Small intestine (tissue), 7 donors: Measurements from ENCODE around the gene SCGB1C2. TPM values are rescaled to one million over a fixed set of nuclear protein-coding genes. Genes with fewer than 3 reads are reported as not detected.

Source experiments
- DNase-seq, 2 donors: peaks; one replicate each; pipeline versions ENCODE4 v3.0.0 to v3.0.0-alpha.2; 2013
- FAIRE-seq: peaks from 2 replicates; lab custom pipeline; 2012; peaks lifted over from hg19 to GRCh38; lab: Jason Lieb, UNC
- H3K27ac ChIP-seq, 3 donors: one replicate each; pipeline ENCODE4 v1.5.1; 2013; ENCODE audit warnings: low read length in 2 of 3, mild to moderate bottlenecking in 2 of 3, control low read depth in 1 of 3, inconsistent platforms in 1 of 3, low read depth in 1 of 3, moderate library complexity in 1 of 3
- H3K27me3 ChIP-seq, 3 donors: one replicate each; pipeline ENCODE4 v1.6.1; 2013; ENCODE audit warnings: low read length in 3 of 3, inconsistent platforms in 1 of 3; ENCODE audit not compliant: control insufficient read depth in 3 of 3, insufficient read depth in 3 of 3
- H3K36me3 ChIP-seq, 3 donors: one replicate each; pipeline ENCODE4 v1.6.1; 2013; ENCODE audit warnings: low read length in 3 of 3, inconsistent platforms in 1 of 3, low read depth in 1 of 3, mild to moderate bottlenecking in 1 of 3, moderate library complexity in 1 of 3; ENCODE audit not compliant: control insufficient read depth in 3 of 3, insufficient read depth in 2 of 3
- H3K4me1 ChIP-seq, 3 donors: one replicate each; pipeline ENCODE4 v1.6.1; 2013; ENCODE audit warnings: low read length in 2 of 3, inconsistent platforms in 1 of 3, low read depth in 1 of 3, mild to moderate bottlenecking in 1 of 3, moderate library complexity in 1 of 3; ENCODE audit not compliant: control insufficient read depth in 3 of 3, insufficient read depth in 2 of 3
- H3K4me3 ChIP-seq, 3 donors: one replicate each; pipeline ENCODE4 v1.5.1; 2013; ENCODE audit warnings: low read length in 3 of 3, control low read depth in 1 of 3, inconsistent platforms in 1 of 3, low read depth in 1 of 3, mild to moderate bottlenecking in 1 of 3, moderate library complexity in 1 of 3
- H3K9me3 ChIP-seq, 2 donors: one replicate each; pipeline ENCODE4 v1.6.1; 2013; ENCODE audit warnings: low read depth in 1 of 2, low read length in 1 of 2; ENCODE audit not compliant: control insufficient read depth in 2 of 2, insufficient read depth in 1 of 2
- WGBS, 3 donors: extraction: QIAGEN DNeasy Blood & Tissue Kit; methylation state at CpG; one replicate each; pipeline ENCODE4 v1.1.7; 2013; 5-methylcytosine and 5-hydroxymethylcytosine counted together
- polyA plus RNA-seq, 4 donors: library from polyadenylated mRNA; stranded (reverse) in 3 of 4; unstranded in 1 of 4; fragments of 200-250 nt in 3 of 4; fragments of 120-200 nt in 1 of 4; gene quantifications; one replicate each; pipeline versions ENCODE4 v1.2.1 to v1.2.3, GENCODE V29; 2013
- donor health status: healthy with polysubstance abuse.
- donor health status: control.
- donor health status: control.
- donor health status: Bipolar disorder and iron deficiency.
- donor health status: healthy.

SCGB1C2 gene
- polyA plus RNA-seq, 4 donors, result not detected

DNA sequence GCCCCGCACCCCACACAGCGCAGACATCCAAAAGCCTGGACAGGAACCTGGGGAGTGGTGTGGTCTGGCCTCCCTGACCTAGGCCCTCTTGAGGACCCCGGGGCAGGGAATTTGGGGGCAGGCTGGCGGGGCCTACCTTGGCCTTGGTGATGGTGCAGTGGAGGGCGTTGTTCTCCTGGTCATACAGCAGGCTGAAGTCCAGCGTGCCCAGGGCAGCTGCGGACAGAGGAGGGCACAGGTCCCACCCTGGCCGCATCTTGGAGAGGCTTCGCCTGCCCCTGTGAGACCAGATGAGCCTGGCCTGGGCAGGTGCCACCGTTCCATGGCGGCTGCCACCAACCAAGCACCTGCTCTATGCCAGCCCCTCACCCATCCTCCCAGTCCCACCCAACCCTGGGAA, 35.0 kb downstream of the SCGB1C2 start:
- H3K4me3 ChIP-seq, result no peak overlapping the region
- DNase-seq (no peak), FAIRE-seq (no peak)
- peaks cover 0 to 2% (median 0%) of the 10 kb centered on the region in 3 donors for H3K36me3 ChIP-seq
- 82 to 90% (median 83%) methylated on average over 8 to 11 of the region's 11 CpGs for WGBS, 3 donors
- H3K27me3 ChIP-seq, result peaks cover 0 to 3% (median 0%) of the 10 kb centered on the region in 3 donors
- no peaks in the 10 kb centered on the region for H3K4me1 ChIP-seq
- H3K9me3 ChIP-seq, result no peaks in the 10 kb centered on the region
- H3K27ac ChIP-seq, result no peak overlapping the region

DNA sequence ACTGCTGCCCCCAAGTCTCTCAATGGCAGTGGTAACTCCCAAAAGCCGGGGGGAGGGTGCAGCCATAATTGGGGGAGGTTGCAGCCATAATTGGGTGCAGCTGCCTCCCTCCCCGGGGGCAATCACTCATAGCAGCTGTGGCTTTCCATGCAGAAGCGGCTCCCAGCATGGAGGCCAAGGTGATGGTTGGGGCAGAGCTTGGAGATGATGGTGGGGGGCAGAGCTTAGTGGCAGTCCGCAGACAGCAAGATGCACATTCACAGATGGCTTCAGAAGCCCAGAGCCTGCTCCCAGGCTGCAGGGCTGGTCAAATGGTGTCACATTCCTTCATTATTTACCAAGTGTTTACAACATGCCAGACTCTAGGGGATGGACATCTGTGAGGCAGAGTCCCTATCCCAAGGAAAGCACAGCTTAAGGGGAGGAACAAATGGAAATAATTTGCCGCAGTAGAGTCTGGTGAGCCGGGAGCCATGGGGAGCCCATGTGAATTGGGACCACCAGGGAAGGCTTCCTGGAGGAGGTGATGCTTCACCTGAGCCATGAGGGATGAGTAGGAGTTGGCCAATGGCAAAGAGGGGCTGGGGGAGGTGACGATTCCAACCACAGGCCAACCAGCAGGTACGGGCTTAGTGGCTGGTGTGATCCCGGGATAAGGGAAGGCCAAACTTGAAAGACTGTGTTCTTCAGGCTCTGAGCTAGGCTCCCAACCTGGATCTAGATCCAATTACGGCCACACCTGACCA, 36.0 kb downstream of the SCGB1C2 start:
- Histone ChIP-seq H3K36me3 (peaks cover 0 to 2% (median 0%) of the 10 kb centered on the region in 3 donors), H3K4me1 (no peaks in the 10 kb centered on the region), H3K9me3 (no peaks in the 10 kb centered on the region), H3K4me3 (no peak overlapping the region), H3K27me3 (peaks cover 0 to 10% (median 0%) of the 10 kb centered on the region in 3 donors), H3K27ac (no peak overlapping the region)
- 77 to 80% (median 79%) methylated on average over 10 of the region's 10 CpGs for WGBS, 3 donors
- no peak for FAIRE-seq
- DNase-seq, result no peak

DNA sequence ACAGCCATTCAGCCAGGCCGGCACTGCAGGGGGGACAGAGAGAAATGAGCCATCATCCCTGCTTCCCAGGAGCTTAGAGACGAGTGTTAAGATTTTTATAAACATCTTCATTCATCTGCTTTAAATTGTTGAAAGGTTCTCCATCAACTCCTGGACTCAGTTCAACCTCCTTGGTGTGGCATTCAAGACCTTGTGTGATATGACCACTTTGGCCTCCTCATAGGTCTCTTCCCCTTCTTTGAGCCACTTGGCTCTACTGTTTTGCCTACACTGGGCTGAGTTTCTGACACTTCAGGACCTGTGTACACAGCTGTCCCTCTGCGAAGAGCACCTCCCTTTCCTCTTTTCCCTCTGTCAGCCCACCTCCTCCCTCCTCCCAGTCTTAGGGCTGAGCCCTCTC, 39.8 kb downstream of the SCGB1C2 start:
- Histone ChIP-seq H3K4me1 (peaks cover 0 to 4% (median 0%) of the 10 kb centered on the region in 3 donors), H3K36me3 (peaks cover 0 to 2% (median 0%) of the 10 kb centered on the region in 3 donors), H3K9me3 (no peaks in the 10 kb centered on the region), H3K4me3 (no peak overlapping the region), H3K27ac (no peak overlapping the region), H3K27me3 (peaks cover 5 to 32% (median 20%) of the 10 kb centered on the region in 3 donors)
- DNase-seq (no peak), FAIRE-seq (no peak)
- WGBS, 3 donors, result 63 to 74% (median 67%) methylated on average over 3 of the region's 3 CpGs

DNA sequence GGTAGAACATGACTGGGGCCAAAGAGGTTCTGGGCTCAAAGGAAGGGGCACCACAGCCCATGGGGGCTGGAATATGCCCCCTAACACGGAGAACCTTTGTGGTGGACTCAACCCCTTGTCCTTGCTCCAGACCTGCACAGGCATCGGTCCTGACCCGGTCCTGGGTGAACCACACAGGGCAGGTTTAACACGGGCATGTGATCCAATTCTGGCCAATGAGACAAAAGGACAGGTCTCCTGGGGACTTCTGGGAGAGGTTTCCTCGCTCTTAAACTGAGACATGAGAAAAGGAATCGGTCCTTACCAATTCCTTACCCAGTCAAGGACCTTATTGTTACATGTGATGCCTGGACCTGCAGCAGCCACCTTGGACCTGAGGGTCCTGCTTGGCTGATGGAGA, 40.4 kb downstream of the SCGB1C2 start:
- peaks cover 0 to 6% (median 0%) of the 10 kb centered on the region in 3 donors for H3K4me1 ChIP-seq
- H3K36me3 ChIP-seq, result no peaks in the 10 kb centered on the region
- no peak overlapping the region for H3K27ac ChIP-seq
- H3K4me3 ChIP-seq, result no peak overlapping the region
- 78 to 84% (median 80%) methylated on average over 6 of the region's 6 CpGs for WGBS, 3 donors
- no peaks in the 10 kb centered on the region for H3K9me3 ChIP-seq
- FAIRE-seq, result no peak
- no peak for DNase-seq
- H3K27me3 ChIP-seq, result peaks cover 10 to 38% (median 20%) of the 10 kb centered on the region in 3 donors

DNA sequence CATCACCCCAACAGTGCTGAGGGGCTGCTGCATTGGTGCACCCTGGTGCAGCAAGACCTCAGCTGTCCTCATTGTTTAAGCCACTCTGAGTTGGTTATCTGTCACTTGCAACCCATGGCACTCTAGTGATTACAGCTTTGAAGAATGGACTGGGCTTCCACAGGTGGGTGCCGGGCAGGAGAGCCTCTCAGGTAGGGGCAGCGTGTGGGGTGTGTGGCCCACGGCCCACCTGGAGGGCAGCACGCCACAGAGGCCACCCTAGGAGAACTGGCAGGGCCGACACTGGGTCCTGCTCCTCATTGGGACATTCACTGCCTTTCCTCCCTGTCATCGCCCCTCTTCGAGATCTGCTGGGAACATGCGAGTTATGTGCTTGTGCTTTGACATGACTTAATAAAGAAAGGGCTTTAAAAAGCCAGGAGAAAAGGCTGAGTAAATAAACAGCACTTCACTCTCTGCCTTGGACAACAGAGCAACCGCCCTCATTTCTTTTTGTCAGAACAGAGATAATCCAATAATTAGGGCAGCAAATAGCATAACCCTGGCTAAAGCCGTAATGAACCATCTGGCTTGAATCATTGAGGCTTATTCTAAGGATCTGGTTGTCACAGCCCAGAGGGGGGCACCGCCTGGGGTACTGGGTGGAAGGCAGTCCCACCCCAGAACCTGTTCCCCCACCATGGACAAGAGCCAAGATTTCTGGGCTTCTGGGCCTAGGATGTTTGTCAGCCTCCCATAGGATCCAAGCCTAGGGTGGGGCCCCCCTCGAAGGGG, 41.1 kb downstream of the SCGB1C2 start:
- Histone ChIP-seq H3K4me1 (peaks cover 0 to 6% (median 0%) of the 10 kb centered on the region in 3 donors), H3K27me3 (peaks cover 10 to 46% (median 20%) of the 10 kb centered on the region in 3 donors), H3K27ac (peak overlapping the region in 1 of 3 donors; percentile 4), H3K9me3 (no peaks in the 10 kb centered on the region), H3K36me3 (no peaks in the 10 kb centered on the region), H3K4me3 (no peak overlapping the region)
- 67 to 72% (median 69%) methylated on average over 12 of the region's 12 CpGs for WGBS, 3 donors
- no peak for FAIRE-seq
- DNase-seq, result no peak

DNA sequence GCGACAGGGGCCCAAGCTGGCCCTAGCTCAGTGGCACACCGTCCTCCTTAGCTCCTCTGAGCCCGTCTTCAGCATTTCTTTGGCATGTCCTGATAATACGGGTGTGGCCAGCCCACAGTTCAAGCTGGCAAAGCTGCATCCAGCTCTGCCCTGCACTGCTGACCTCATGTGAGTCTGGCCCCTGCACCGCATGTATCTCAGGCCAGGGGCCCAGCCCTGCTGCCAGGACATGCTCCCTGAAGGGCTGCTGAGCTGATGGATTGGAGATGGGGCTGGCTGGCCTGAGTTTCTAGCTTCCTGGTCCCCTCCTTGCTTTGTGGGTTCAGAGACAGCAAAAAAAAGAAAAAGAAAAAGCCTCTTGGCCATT, 41.7 kb downstream of the SCGB1C2 start:
- 30 to 53% (median 45%) methylated on average over 5 of the region's 5 CpGs for WGBS, 3 donors
- H3K36me3 ChIP-seq, result no peaks in the 10 kb centered on the region
- H3K4me3 ChIP-seq, result no peak overlapping the region
- no peak for DNase-seq
- peak overlapping the region in 1 of 3 donors; percentile 4 for H3K27ac ChIP-seq
- H3K4me1 ChIP-seq, result peaks cover 0 to 6% (median 0%) of the 10 kb centered on the region in 3 donors
- FAIRE-seq, result no peak
- H3K27me3 ChIP-seq, result peaks cover 14 to 47% (median 20%) of the 10 kb centered on the region in 3 donors
- H3K9me3 ChIP-seq, result no peaks in the 10 kb centered on the region

DNA sequence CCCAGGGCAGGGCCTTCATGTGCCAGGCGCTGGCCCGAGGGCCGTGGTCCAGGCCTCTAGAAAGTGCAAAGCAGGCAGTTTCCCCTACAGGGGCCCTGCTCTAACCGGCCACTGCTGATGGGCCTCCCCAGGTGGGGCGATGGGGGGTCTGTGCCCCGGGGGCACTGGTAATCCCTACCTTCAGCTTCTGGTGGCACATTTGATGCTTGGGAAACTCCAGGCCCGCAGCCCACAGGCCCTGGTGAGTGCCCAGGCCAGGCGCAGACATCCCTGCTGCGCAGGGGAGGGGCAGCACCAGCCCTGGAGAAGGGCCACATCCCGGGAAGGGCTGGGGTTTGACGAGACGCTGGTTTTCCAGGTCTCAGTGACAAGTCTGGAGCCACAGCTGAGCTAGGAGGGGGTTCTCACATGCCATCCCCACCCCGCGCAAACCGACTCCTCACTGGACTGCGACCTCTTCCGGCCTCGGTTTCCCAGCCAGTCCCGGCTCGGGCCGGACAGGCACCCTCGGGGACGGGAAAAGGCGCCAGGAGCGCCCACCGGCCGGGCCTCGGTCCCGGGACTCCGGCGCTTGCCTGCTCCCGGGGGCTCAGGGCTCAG, 42.5 kb downstream of the SCGB1C2 start:
- Histone ChIP-seq H3K27me3 (peaks cover 16 to 50% (median 20%) of the 10 kb centered on the region in 3 donors), H3K4me1 (peaks cover 0 to 6% (median 0%) of the 10 kb centered on the region in 3 donors), H3K36me3 (no peaks in the 10 kb centered on the region), H3K27ac (no peak overlapping the region), H3K4me3 (peak overlapping the region in 1 of 3 donors; percentile 7), H3K9me3 (no peaks in the 10 kb centered on the region)
- FAIRE-seq, result no peak
- DNase-seq, result no peak
- WGBS, 3 donors, result 23 to 28% (median 24%) methylated on average over 18 to 32 of the region's 32 CpGs
